Measurements from ENCODE around the gene LRRFIP1. TPM values are rescaled to one million over a fixed set of nuclear protein-coding genes. Genes with fewer than 3 reads are reported as not detected.

The LRRFIP1 gene
- total RNA-seq, 1 donor from 2014 or later, result 91.5 TPM

DNA sequence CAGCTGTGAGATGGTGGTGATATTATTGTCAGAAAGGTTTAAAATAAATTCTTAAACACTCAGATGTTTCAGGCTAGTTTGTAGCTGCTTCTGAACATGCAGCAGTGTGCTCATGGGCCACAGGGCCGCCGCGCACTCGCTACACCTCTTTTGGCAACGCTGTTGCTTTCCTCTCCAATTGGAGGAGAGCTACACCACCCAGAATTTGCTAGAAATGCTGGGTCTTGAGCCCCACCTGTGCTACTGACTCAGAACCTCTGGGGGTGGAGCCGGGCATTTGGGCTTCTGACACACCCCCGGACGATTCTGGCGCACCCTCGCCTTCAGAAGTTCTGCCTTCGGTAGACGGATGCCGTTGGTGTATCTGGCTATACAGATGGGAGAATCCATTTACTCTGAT lies 15.7 kb downstream of the LRRFIP1 start:
- Mint-ChIP-seq H3K36me3 (ENCODE audit: low read depth) (peaks cover 13% of the 10 kb centered on the region), H3K4me3 (ENCODE audit: unreplicated experiment) (no peak overlapping the region), H3K27me3 (ENCODE audit: low read depth) (no peaks in the 10 kb centered on the region), H3K4me1 (ENCODE audit: low read depth) (peaks cover 14% of the 10 kb centered on the region), H3K27ac (ENCODE audit: unreplicated experiment) (no peak overlapping the region), H3K9me3 (ENCODE audit: low read depth) (no peaks in the 10 kb centered on the region)
- TF ChIP-seq CTCF (IDR thresholded peaks at IDR 0.05), result no peak
- DNase-seq (ENCODE audit: low spot score), result no peak

DNA sequence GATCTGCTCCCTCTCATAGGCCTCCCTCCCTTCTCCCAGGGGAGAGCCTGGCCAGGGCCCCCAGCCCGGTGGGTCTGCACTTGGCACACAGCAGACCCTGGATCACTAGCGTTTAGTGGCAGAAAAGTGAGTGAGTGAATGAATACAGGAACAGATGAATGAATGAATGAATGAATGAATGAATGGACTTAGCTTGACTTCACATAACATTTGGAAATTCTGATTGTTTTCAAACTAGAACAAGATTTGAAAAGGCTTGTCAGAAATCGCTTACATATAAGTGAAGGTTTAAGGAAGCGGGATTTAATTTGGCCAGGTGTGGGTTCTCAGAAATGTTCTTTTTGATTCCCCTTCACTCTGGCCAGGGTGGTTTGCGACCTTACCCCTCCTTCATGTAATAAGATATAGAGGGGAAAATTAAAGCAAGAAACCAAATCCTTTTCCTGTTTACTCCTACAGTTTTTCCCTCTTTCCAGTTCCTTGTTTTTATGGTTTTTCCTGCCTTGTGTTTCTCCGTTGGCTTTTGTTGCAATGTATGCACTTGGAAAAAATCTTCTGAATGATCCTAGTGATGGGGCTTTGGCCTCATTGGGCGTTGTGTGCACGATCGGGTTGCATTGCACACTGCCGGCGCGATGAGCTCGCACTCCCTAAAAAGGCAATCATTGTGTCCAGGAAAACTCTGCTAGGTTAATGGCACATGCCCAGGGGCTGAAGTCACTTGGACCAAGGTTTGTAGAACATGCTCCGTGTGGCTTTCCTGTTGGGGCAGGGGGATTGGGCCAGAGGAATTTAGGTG lies 16.4 kb downstream of the LRRFIP1 start:
- Mint-ChIP-seq H3K27ac (ENCODE audit: unreplicated experiment) (no peak overlapping the region), H3K27me3 (ENCODE audit: low read depth) (no peaks in the 10 kb centered on the region), H3K4me1 (ENCODE audit: low read depth) (peaks cover 12% of the 10 kb centered on the region), H3K36me3 (ENCODE audit: low read depth) (peaks cover 13% of the 10 kb centered on the region), H3K9me3 (ENCODE audit: low read depth) (no peaks in the 10 kb centered on the region), H3K4me3 (ENCODE audit: unreplicated experiment) (no peak overlapping the region)
- TF ChIP-seq CTCF (IDR thresholded peaks at IDR 0.05), result no peak
- DNase-seq (ENCODE audit: low spot score), result no peak

GRCh38 chr2:237644381-237644703 lies 17.0 kb downstream of the LRRFIP1 start:
- Mint-ChIP-seq H3K27me3 (ENCODE audit: low read depth) (no peaks in the 10 kb centered on the region), H3K9me3 (ENCODE audit: low read depth) (no peaks in the 10 kb centered on the region), H3K27ac (ENCODE audit: unreplicated experiment) (no peak overlapping the region), H3K36me3 (ENCODE audit: low read depth) (peaks cover 13% of the 10 kb centered on the region), H3K4me1 (ENCODE audit: low read depth) (peaks cover 8% of the 10 kb centered on the region), H3K4me3 (ENCODE audit: unreplicated experiment) (no peak overlapping the region)
- DNase-seq (ENCODE audit: low spot score), result no peak
- no peak for TF ChIP-seq CTCF (IDR thresholded peaks at IDR 0.05)

DNA sequence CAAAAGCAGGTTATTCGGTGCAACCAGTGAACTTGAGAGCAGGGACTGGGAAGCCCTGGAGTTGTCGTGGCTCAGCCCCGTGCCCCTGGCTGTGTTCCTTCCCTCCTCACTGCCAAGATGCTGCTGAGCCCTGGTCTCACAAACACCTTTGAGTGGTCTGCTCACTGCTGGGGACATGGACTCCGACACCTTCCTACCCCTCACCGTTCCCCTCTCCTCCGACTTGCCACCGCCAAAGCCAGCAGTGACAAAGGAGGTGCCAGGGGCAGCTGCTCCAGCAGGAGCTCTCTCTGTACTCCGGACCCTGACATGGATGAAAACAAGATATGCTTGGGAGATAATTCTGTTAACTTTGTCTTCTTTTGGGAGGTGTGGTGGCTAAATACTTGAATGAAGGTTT lies 17.9 kb downstream of the LRRFIP1 start:
- Mint-ChIP-seq H3K4me3 (ENCODE audit: unreplicated experiment) (no peak overlapping the region), H3K27ac (ENCODE audit: unreplicated experiment) (no peak overlapping the region), H3K4me1 (ENCODE audit: low read depth) (peaks cover 8% of the 10 kb centered on the region), H3K9me3 (ENCODE audit: low read depth) (no peaks in the 10 kb centered on the region), H3K36me3 (ENCODE audit: low read depth) (peaks cover 17% of the 10 kb centered on the region), H3K27me3 (ENCODE audit: low read depth) (no peaks in the 10 kb centered on the region)
- no peak for TF ChIP-seq CTCF (IDR thresholded peaks at IDR 0.05)
- no peak for DNase-seq (ENCODE audit: low spot score)

DNA sequence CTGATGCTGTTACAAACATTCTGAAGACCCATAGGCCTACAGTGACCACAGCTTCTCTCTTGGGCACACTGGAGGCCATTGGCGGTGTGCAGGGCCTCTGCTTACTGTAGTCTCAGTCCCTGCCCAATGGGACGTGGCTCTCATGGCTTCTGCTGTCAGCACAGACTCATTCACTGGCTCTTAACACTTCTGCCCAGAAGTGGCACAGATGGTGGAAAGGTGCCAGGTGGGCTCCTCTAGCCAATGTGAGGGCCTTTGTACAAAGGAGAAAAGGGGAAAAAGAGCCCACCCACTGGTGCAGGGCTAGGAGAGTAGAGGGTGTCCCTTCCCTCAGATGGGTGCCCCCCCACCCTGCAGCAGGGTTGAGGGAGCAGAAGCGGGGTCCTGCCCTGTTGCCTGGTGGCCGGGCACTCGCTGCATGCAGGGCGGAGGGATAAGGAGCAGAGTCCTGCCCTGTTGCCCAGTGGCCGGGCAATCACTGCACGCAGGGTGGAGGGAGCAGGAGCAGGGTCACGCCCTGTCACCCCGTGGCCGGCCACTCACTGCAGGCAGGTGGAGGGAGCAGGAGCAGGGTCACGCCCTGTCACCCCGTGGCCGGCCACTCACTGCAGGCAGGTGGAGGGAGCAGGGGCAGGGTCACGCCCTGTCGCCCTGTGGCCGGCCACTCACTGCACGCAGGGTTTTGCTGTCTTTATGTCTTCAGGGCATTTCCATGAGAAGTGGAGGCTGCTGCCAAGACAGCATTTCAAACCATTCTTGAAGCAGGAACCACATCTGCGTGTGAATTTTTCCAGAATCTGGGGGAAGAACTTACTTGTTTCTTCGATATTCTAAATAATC lies 20.0 kb downstream of the LRRFIP1 start:
- Mint-ChIP-seq H3K9me3 (ENCODE audit: low read depth) (peaks cover 3% of the 10 kb centered on the region), H3K27ac (ENCODE audit: unreplicated experiment) (no peak overlapping the region), H3K36me3 (ENCODE audit: low read depth) (peaks cover 18% of the 10 kb centered on the region)

More for the DNA sequence above, 20.0 kb downstream of the LRRFIP1 start:
- no peak overlapping the region for H3K4me3 Mint-ChIP-seq (ENCODE audit: unreplicated experiment)
- TF ChIP-seq CTCF (IDR thresholded peaks at IDR 0.05), result no peak
- no peaks in the 10 kb centered on the region for H3K27me3 Mint-ChIP-seq (ENCODE audit: low read depth)
- peaks cover 5% of the 10 kb centered on the region for H3K4me1 Mint-ChIP-seq (ENCODE audit: low read depth)
- no peak for DNase-seq (ENCODE audit: low spot score)
